Suprapubic skin (tissue), 4 donors: ENCODE results near the gene LIPH. TPM values are rescaled to one million over a fixed set of nuclear protein-coding genes. Genes with fewer than 3 reads are reported as not detected.

Source experiments
- DNase-seq, 2 donors: peaks; one replicate each; pipeline ENCODE4 v3.0.0-alpha.2; 2019; ENCODE audit warnings: low spot score in 2 of 2
- H3K27ac ChIP-seq: fragments of 200-600 bp; sonication (generic); one replicate; pipeline ENCODE4 v1.5.1; 2019
- H3K27me3 ChIP-seq: fragments of 200-600 bp; sonication (generic); one replicate; pipeline ENCODE4 v1.5.1; 2019
- H3K36me3 ChIP-seq: fragments of 200-600 bp; sonication (generic); one replicate; pipeline ENCODE4 v1.5.1; 2019
- H3K4me1 ChIP-seq: fragments of 200-600 bp; sonication (generic); one replicate; pipeline ENCODE4 v1.5.1; 2019
- H3K4me3 ChIP-seq: fragments of 200-600 bp; sonication (generic); one replicate; pipeline ENCODE4 v1.5.1; 2019; ENCODE audit warnings: mild to moderate bottlenecking
- H3K9me3 ChIP-seq: fragments of 200-600 bp; sonication (generic); one replicate; pipeline ENCODE4 v1.5.1; 2019
- CTCF ChIP-seq, 2 donors: fragments of 200-600 bp in 1 of 2; fragments of 450-650 bp in 1 of 2; sonication (generic) in 1 of 2; IDR thresholded peaks; one replicate each; pipeline ENCODE4 v1.5.1; 2016 to 2019; ENCODE audit warnings: antibody characterized with exemption in 2 of 2, mild to moderate bottlenecking in 1 of 2, moderate library complexity in 1 of 2
- EP300 ChIP-seq: sonication (generic); formaldehyde crosslinking; IDR thresholded peaks from one replicate; pipeline ENCODE4 v1.6.1; 2017; ENCODE audit warnings: antibody characterized with exemption
- POLR2A ChIP-seq, 2 donors: fragments of 450-650 bp; IDR thresholded peaks; one replicate each; pipeline ENCODE4 v1.6.1; 2017; ENCODE audit warnings: antibody characterized with exemption in 2 of 2, mild to moderate bottlenecking in 2 of 2, moderate library complexity in 2 of 2
- POLR2AphosphoS5 ChIP-seq, 3 donors: sonication (generic); formaldehyde crosslinking; IDR thresholded peaks; one replicate each; pipeline ENCODE4 v1.6.1; 2017; ENCODE audit warnings: antibody characterized with exemption in 3 of 3
- WGBS: methylation state at CpG from one replicate; pipeline ENCODE4 v1.1.5; 2018; 5-methylcytosine and 5-hydroxymethylcytosine counted together
- total RNA-seq, 4 donors: library from RNA; depleted of rRNA; stranded (reverse); fragments of >200 nt; gene quantifications; one replicate each; pipeline ENCODE4 v1.1.0, GENCODE V29; 2016

The LIPH gene
- total RNA-seq, 4 donors from 2014 or later: 10.6 to 18.3 (median 14.7) TPM

DNA sequence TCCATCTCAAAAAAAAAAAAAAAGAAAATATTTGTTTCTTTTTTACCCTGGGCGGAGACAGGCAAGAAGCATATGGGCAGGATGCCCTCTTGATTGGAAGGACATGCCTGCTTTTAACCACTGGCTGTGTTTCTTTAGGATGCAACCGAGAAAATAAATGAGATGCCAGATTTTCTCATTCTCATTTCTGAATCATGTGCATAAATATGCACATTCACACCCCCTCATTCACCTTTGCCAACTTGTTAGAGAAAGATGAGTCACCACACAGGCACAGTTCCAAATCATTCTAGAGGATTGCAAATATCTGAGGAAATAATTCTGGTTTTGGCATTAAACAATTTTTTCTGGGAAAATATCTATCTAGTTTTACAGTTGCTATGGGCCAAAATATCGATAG lies 3.3 kb downstream of the LIPH start:
- peak overlapping the region; percentile 28 for H3K27ac ChIP-seq
- H3K9me3 ChIP-seq: no peaks in the 10 kb centered on the region
- no peak for DNase-seq
- no peaks in the 10 kb centered on the region for H3K36me3 ChIP-seq
- no peak overlapping the region for H3K4me3 ChIP-seq
- peaks cover 14% of the 10 kb centered on the region for H3K4me1 ChIP-seq
- no peaks in the 10 kb centered on the region for H3K27me3 ChIP-seq
- 22% methylated on average over 3 of the region's 3 CpGs for WGBS
- TF ChIP-seq POLR2A (IDR thresholded peaks at IDR 0.05): no peak
- no peak for TF ChIP-seq CTCF (IDR thresholded peaks at IDR 0.05)
- peak in 1 of 3 donors; percentile 10 for TF ChIP-seq POLR2AphosphoS5 (IDR thresholded peaks at IDR 0.05)
- no peak for TF ChIP-seq EP300

- Histone ChIP-seq H3K4me1 (peaks cover 12% of the 10 kb centered on the region), H3K27ac (no peak overlapping the region), H3K9me3 (no peaks in the 10 kb centered on the region), H3K4me3 (no peak overlapping the region), H3K27me3 (no peaks in the 10 kb centered on the region), H3K36me3 (no peaks in the 10 kb centered on the region)
- 74% methylated on average over 7 of the region's 7 CpGs for WGBS
- no peak for DNase-seq
- TF ChIP-seq POLR2AphosphoS5 (IDR thresholded peaks at IDR 0.05) (no peak), CTCF (IDR thresholded peaks at IDR 0.05) (no peak), EP300 (no peak), POLR2A (IDR thresholded peaks at IDR 0.05) (no peak)
Observed at GRCh38 chr3:185540695-185541094, 11.7 kb downstream of the LIPH start.

GRCh38 chr3:185539934-185540333 lies 12.5 kb downstream of the LIPH start:
- no peak overlapping the region for H3K27ac ChIP-seq
- no peaks in the 10 kb centered on the region for H3K27me3 ChIP-seq
- no peaks in the 10 kb centered on the region for H3K36me3 ChIP-seq
- H3K9me3 ChIP-seq: no peaks in the 10 kb centered on the region
- no peak overlapping the region for H3K4me3 ChIP-seq
- peaks cover 12% of the 10 kb centered on the region for H3K4me1 ChIP-seq
- 78% methylated on average over 2 of the region's 2 CpGs for WGBS
- TF ChIP-seq CTCF (IDR thresholded peaks at IDR 0.05): no peak
- no peak for TF ChIP-seq POLR2A (IDR thresholded peaks at IDR 0.05)
- TF ChIP-seq POLR2AphosphoS5 (IDR thresholded peaks at IDR 0.05): no peak
- TF ChIP-seq EP300: no peak
- DNase-seq: no peak

DNA sequence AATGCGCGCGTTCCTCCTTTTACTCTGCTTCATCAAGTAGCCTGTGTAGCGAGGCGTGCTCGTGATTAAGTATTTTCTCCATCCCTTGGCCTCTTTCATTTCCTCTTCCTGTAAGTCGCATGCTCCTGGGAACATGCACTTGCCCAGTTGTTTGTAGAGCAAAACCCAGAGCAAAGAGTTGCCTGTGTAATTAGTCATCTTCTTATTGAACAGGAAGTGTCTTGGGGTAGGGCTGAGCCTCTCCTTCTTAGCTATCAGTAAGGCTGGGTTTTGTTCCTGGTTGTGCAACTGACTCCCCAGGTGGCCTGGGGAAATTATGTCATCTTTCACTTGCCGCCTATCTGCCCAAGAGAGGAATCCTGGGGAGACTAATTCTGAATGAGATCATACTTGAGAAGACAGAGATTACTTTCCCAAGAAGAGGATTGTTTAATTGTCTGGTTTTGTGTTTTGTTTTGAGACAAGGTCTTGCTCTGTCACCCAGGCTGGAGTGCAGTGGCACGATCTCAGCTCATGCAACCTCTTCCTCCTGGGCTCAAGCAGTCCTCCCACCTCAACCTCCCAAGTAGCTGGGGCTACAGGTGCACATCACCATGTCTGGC lies 14.9 kb downstream of the LIPH start:
- no peaks in the 10 kb centered on the region for H3K36me3 ChIP-seq
- no peaks in the 10 kb centered on the region for H3K9me3 ChIP-seq
- no peaks in the 10 kb centered on the region for H3K27me3 ChIP-seq
- peak overlapping the region; percentile 64 for H3K27ac ChIP-seq
- no peak for TF ChIP-seq POLR2A (IDR thresholded peaks at IDR 0.05)
- TF ChIP-seq POLR2AphosphoS5 (IDR thresholded peaks at IDR 0.05): peak in 1 of 3 donors; percentile 65
- 37% methylated on average over 9 of the region's 9 CpGs for WGBS
- peaks cover 12% of the 10 kb centered on the region for H3K4me1 ChIP-seq
- H3K4me3 ChIP-seq: no peak overlapping the region
- no peak for DNase-seq

DNA sequence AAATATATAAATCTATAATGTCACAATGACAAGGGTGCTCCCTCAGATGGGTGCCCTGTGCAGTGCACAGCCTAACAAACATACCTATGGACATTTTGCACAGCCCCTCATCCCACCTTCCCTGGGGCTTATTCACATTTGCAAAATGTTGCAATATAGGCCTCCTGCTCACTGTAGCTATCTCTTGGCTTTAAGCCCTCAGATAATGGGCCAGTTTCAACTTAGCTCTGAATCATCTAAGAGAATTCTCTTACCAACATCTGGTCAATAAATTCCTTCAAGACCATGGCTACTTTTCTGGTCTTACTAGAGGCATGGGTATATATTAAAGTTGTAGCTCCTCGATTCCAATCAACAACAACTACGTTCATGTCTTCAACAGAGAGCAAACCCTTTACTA lies 17.9 kb downstream of the LIPH start:
- no peak overlapping the region for H3K27ac ChIP-seq
- TF ChIP-seq EP300 (no peak), POLR2AphosphoS5 (IDR thresholded peaks at IDR 0.05) (no peak), CTCF (IDR thresholded peaks at IDR 0.05) (no peak), POLR2A (IDR thresholded peaks at IDR 0.05) (no peak)
- no peak overlapping the region for H3K4me3 ChIP-seq
- peaks cover 12% of the 10 kb centered on the region for H3K4me1 ChIP-seq
- 92% methylated on average over 2 of the region's 2 CpGs for WGBS
- H3K36me3 ChIP-seq: no peaks in the 10 kb centered on the region
- DNase-seq: no peak
- H3K9me3 ChIP-seq: no peaks in the 10 kb centered on the region
- no peaks in the 10 kb centered on the region for H3K27me3 ChIP-seq

DNA sequence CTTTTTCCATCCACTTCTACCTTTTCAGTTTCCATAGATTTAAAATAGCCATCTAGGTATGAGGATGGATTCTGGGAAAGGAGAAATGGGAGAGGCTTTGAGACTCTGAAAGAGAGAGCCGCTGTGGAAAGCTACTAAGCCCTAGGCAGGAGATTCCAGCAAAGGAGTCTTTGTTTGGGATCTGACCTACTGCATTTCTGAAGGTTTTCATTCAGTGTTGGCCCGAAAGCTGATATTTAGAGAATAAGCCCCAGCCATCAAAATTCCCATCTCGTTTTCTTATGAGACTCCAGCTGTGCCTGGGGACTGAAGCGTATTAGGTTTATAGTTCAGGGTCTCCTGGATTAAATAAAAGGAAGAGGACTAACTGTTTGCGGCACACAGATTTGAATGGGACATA lies 19.5 kb downstream of the LIPH start:
- Histone ChIP-seq H3K4me1 (peaks cover 15% of the 10 kb centered on the region), H3K27ac (no peak overlapping the region), H3K27me3 (no peaks in the 10 kb centered on the region), H3K9me3 (no peaks in the 10 kb centered on the region), H3K36me3 (no peaks in the 10 kb centered on the region), H3K4me3 (no peak overlapping the region)
- 48% methylated on average over 5 of the region's 5 CpGs for WGBS
- TF ChIP-seq CTCF (IDR thresholded peaks at IDR 0.05) (no peak), POLR2A (IDR thresholded peaks at IDR 0.05) (no peak), POLR2AphosphoS5 (IDR thresholded peaks at IDR 0.05) (no peak), EP300 (no peak)
- DNase-seq: no peak
